Activated CD8-positive, alpha-beta T cell treated with anti-CD3 and anti-CD28 coated beads for 36 hours (primary cell): ENCODE measurements around the gene PLXNA1. TPM values are rescaled to one million over a fixed set of nuclear protein-coding genes. Genes with fewer than 3 reads are reported as not detected.

Experiments used
- ATAC-seq: fragments of 200-7000 bp; cut with Tn5 transposase; one replicate; pipeline ENCODE4 v1.10.0; 2021; ENCODE audit warnings: mild to moderate bottlenecking, moderate library complexity
- CTCF ChIA-PET: fragments of 350-600 bp; sonication (Branson Sonifier 250); formaldehyde crosslinking; loops from one replicate; lab custom pipeline; 2021; ENCODE audit warnings: antibody characterized with exemption; lab: Charles Lee
- POLR2A ChIA-PET: fragments of 350-600 bp; sonication (Branson Sonifier 250); formaldehyde crosslinking; loops from one replicate; lab custom pipeline; 2021; ENCODE audit warnings: antibody characterized with exemption; lab: Charles Lee
- DNase-seq: peaks from one replicate; pipeline ENCODE4 v3.0.0-alpha.2; 2020
- H3K27ac Mint-ChIP-seq: one replicate; pipeline ENCODE4 v1.8.0; 2021; ENCODE audit warnings: mild to moderate bottlenecking, mixed read lengths
- H3K27me3 Mint-ChIP-seq: one replicate; pipeline ENCODE4 v1.8.0; 2021; ENCODE audit warnings: mixed read lengths
- H3K36me3 Mint-ChIP-seq: one replicate; pipeline ENCODE4 v1.8.0; 2021; ENCODE audit warnings: low read depth, mixed read lengths
- H3K4me1 Mint-ChIP-seq: one replicate; pipeline ENCODE4 v1.8.0; 2021; ENCODE audit warnings: low read depth, mixed read lengths
- H3K4me3 Mint-ChIP-seq: one replicate; pipeline ENCODE4 v1.8.0; 2021; ENCODE audit warnings: mild to moderate bottlenecking, moderate library complexity, mixed read lengths
- H3K9me3 Mint-ChIP-seq: one replicate; pipeline ENCODE4 v1.8.0; 2021; ENCODE audit warnings: mixed read lengths
- CTCF ChIP-seq: fragments of 200-600 bp; IDR thresholded peaks from one replicate; pipeline ENCODE4 v1.8.0; 2022; ENCODE audit warnings: antibody characterized with exemption, mild to moderate bottlenecking
- intact Hi-C: fragments of 100-400 bp; cut with micrococcal nuclease; formaldehyde crosslinking; loops from one replicate; pipeline ENCODE4 v1.10.0; 2022
- total RNA-seq, 2 experiments: library from RNA; stranded (reverse); gene quantifications; one replicate each; pipeline ENCODE4 v1.2.3, GENCODE V29; 2021

The PLXNA1 gene
- total RNA-seq, 2 experiments from 2014 or later, result 5.1 to 6.6 TPM

GRCh38 chr3:127031845-127032244, 48.9 kb downstream of the PLXNA1 start:
- Mint-ChIP-seq H3K4me1 (no peaks in the 10 kb centered on the region), H3K36me3 (no peaks in the 10 kb centered on the region), H3K4me3 (no peak overlapping the region), H3K27me3 (no peaks in the 10 kb centered on the region), H3K9me3 (no peaks in the 10 kb centered on the region), H3K27ac (no peak overlapping the region)
- DNase-seq (no peak), ATAC-seq (no peak)
- intact Hi-C loops, result no loop called here
- ChIA-PET CTCF (no interaction called here), POLR2A (no interaction called here)
- no peak for TF ChIP-seq CTCF

GRCh38 chr3:127032296-127032990, 49.5 kb downstream of the PLXNA1 start:
- H3K27me3 Mint-ChIP-seq, result no peaks in the 10 kb centered on the region
- POLR2A ChIA-PET, result no interaction called here
- H3K27ac Mint-ChIP-seq, result no peak overlapping the region
- no peak for TF ChIP-seq CTCF
- CTCF ChIA-PET, result no interaction called here
- no peak overlapping the region for H3K4me3 Mint-ChIP-seq
- H3K9me3 Mint-ChIP-seq, result no peaks in the 10 kb centered on the region
- H3K36me3 Mint-ChIP-seq, result no peaks in the 10 kb centered on the region
- intact Hi-C loops, result no loop called here
- DNase-seq (no peak), ATAC-seq (no peak)
- H3K4me1 Mint-ChIP-seq, result no peaks in the 10 kb centered on the region

Other genes with a start within 250 kb of the PLXNA1 start
- not detected for gene PRR23E, start 210.0 kb downstream of the PLXNA1 start, total RNA-seq